Activated CD4-positive, alpha-beta T cell treated with anti-CD3 and anti-CD28 coated beads, Interleukin-2, amount 50 U/mL, for 1 hour (primary cell): ENCODE results near the gene TMEM250.

Source experiments
- DNase-seq: peaks from one replicate; pipeline ENCODE4 v3.0.0-alpha.2; 2020

TMEM250 gene

GRCh38 chr9:136081826-136082495 is 36.7 kb downstream of the TMEM250 start:
- no peak for DNase-seq

GRCh38 chr9:136081113-136081825 is 37.4 kb downstream of the TMEM250 start:
- DNase-seq = no peak

GRCh38 chr9:136080716-136081112 is 38.0 kb downstream of the TMEM250 start:
- no peak for DNase-seq

- no peak for DNase-seq
Observed at GRCh38 chr9:136079916-136080246, 38.8 kb downstream of the TMEM250 start.

GRCh38 chr9:136079211-136079915 is 39.3 kb downstream of the TMEM250 start:
- DNase-seq = no peak

- DNase-seq = no peak
Observed at GRCh38 chr9:136078498-136079011, 40.1 kb downstream of the TMEM250 start.

GRCh38 chr9:136078024-136078423 is 40.7 kb downstream of the TMEM250 start:
- DNase-seq = no peak

- DNase-seq = no peak
Observed at GRCh38 chr9:136077491-136077890, 41.2 kb downstream of the TMEM250 start.

- no peak for DNase-seq
Observed at GRCh38 chr9:136075881-136076678, 42.6 kb downstream of the TMEM250 start.

GRCh38 chr9:136075134-136075841 is 43.4 kb downstream of the TMEM250 start:
- no peak for DNase-seq

GRCh38 chr9:136074706-136075105 is 44.0 kb downstream of the TMEM250 start:
- DNase-seq = no peak
